ENCODE data around the gene CYP24A1.
A peak's percentile ranks its signal among the peaks of the same experiment; 100 is the strongest.
"Not testable (repeated sequence)": the region's sequence is repeated elsewhere in the genome, so short reads cannot be mapped to it uniquely, and the experiment has no call there.

The CYP24A1 gene

DNA sequence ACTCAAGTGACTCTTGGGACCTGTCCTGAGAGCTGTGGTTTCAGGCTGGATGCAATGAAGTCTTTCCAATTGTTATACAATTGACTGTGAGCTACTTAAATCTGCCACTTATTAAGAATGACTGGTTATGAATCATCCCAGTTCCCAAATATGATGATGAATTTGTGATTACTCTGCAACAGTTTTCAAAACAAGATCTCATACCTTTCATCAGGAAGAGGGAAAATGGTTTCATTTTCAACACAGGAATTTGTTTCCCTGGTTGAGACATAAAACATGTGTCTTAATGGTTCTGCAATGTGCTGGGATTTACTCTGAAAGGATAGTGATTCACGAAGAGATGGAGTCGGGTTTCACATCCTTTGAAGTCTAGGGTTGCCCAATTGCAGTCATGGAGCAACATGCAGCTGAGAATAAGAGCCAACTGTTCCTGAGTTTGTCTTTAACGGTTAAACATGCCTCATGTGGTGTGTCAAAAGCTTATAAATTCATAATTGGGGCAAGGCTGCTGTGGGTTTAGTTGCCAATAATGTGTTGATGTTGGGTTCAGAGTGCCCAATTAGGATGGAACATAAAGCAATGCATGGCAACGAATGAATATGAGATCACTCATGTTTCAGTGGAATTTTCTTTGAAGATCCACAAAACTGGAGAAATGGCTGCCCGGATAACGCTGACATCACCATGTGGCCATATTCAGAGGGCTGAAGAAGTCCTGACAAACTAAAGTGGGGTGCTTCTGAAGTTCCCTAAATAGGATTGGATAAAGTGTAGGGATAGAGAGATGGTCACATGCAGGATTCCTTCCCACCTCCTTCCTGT, 41.0 kb downstream of the CYP24A1 start:
- peak in 1 of 2 experiments; percentile 34 for DNase-seq

DNA sequence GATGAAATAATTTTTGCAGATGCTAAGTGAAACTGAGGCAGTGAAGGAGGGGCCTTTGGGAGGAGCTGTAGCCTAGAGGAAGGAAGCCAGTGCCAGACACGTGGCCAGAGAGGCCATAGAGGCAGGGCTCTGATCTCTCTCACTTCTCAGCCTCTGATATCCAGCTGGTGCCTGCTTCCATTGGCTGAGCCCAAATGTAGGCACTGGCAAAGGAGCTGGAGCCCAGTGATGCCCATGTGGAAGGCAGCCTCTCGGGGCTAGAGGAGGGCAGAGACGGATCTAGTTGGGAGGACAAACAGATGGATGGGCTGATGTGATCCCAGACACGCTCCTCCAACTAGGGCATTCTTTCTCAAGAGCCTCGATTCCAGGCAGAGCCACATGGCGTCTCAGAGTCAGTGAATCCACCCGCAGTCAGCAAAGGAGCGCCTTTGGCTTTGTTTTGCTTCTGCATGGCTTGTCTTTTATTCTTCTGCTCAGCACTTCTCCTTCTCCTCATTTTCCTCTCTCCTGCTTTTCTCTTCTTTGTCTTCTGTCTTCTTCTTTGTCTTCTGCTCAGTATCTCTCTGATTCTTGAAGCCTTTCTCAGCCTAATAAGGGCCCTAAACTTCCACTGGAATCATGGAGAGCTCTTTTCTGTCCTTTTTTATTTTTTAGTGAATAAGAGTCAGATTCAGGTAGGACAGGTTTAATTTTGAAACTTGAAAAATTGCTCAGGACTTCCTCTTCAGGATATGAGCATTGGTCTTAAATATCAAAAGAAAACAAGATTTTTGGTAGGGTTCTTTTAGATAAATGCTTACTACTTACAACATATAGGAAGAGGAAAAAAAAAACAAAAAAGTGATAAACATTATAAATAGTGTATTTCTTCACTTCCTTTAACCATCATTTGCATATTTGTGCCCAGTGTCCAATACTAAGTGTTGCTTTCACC, 41.8 kb downstream of the CYP24A1 start:
- no peak for DNase-seq

DNA sequence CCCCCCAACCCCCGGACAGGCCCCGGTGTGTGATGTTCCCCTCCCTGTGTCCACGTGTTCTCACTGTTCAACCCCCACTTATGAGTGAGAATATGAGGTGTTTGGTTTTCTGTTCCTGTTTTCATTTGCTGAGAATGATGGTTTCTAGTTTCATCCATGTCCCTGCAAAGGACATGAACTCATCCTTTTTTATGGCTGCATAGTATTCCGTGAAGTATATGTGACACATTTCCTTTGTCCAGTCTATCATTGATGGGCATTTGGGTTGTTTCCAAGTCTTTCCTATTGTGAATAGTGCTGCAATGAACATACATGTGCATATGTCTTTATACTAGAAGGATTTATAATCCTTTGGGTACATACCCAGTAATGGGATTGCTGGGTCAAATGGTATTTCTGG, 42.7 kb downstream of the CYP24A1 start:
- not testable (repeated sequence) for DNase-seq

DNA sequence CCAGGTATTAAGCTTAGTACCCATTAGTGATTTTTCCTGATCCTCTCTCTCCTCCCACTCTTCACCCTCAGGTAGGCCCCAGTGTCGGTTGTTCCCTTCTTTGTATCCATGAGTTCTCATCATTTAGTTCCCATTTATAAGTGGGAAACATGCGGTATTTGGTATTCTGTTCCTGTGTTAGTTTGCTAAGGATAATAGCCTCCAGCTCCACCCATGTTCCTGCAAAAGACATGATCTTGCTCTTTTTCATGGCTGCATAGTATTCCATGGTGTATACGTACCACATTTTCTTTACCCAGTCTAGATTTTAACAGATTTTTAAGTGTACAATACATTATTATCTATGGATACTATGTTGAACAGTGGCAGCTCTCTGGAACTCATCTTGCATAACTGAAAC, 44.4 kb downstream of the CYP24A1 start:
- DNase-seq, result no peak

DNA sequence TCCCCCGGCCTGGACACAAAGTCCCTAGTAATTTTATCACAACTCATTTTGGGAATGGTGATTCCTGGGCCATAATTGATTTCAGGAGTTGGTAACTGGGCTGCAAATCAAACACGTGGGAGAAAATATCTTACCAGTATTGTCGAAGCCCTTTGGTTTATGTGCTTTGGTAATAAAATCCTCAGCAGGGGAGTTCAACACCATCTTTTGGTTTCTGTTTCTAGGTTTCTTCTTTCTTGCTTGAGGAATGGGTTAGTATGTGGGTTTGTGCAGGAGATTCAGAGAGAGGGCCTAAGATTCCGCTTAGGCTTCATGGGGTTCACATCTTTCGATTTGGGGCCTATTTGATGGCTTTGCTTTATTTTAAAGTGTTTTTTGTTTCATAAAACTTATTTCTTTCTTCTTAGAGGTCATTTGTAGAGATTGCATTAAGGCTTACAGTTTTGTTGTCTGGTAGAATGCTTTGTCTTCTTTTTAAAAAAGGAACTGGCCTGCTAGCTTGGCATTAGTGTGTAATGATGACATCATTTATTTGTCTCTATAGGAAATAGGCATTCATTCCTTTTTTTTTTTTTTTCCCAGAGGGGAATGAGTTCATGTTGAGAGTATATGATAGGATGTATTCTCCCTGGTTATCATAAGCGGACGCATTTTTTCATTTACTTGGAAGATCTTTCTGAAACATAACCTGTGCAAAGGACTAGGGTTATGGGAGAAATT, 45.8 kb downstream of the CYP24A1 start:
- no peak for DNase-seq

DNA sequence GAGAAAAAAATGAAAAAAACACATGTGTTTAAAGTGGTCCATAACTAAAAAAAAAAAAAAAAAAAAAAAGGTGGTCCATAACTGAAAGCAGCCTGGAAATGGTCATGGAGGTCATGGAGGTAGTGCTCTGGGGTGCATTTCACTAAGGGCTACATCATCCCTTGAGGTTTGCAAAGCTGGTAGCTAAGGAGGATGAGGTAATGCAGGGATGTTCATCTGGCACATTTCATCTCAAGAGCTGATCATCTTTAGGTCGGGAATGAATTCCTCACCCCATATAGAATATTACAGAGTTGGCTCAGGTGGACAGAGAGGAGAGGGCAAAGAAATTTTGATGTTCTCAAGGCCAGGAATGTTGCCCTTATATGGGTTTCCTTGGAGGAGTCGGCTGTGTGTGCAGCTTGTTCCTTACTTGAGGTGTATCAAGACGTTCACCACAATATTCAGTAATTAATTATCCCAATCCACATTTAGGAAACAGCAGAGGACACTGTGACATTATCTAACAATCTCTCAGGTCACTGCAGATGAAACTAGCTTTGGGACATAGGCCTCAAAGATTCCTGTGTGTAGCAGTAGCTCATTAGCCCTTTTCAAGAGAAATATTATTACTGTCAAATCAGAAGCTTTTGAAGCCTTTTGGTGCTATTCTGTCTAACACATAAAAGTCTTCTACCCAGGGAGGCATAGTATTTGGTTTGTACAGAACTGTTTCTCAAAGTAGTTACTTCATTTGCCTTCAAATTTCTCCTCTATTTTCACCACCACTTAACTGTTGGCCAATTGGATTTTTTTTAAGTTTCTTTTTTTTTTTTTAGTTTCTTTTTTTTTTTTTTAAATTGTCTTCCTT, 46.8 kb downstream of the CYP24A1 start:
- no peak for DNase-seq

DNA sequence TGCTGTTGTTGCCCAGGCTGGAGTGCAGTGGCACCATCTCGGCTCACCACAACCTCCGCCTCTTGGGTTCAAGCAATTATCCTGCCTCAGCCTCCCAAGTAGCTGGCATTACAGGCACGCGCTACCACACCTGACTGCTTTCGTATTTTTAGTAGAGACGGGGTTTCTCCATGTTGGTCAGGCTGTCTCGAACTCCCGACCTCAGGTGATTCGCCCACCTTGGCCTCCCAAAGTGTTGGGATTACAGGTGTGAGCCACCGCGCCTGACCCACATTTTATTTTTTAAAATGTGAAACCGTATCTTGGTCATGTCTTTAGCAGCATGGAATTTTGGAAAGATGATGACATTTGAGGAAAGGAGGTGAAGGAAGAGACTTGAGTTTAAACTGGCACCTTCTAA, 47.5 kb downstream of the CYP24A1 start:
- DNase-seq, result not testable (repeated sequence)

DNA sequence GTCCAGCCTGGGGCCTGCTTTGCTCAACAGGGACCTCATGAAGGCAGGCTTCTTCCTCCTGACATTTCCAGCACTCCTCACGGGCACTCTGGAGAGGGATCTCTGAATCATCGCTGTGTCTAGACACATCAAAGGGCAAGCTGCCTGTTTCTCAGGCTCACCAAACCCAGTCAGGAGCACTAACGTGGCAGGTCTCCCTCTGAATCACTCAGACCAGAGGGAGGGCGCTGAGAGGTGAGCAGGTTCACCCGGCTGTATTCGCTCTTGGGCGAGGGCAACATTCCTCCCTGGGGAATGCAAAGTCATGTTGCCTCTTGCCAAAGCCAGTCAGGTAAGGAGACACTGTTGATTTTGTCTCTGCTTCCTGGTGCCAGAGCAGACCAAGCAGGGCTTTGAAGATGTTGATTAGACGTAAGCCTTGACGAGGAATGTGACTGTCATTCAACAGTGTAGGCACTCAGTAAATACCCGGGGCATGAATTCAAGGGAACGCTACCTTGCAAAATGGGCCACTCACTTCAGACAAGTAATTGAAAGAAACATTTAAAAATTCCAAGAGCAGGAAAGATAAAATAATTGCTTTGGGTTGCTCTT, 50.1 kb downstream of the CYP24A1 start:
- DNase-seq, result peak in 1 of 2 experiments; percentile 29

DNA sequence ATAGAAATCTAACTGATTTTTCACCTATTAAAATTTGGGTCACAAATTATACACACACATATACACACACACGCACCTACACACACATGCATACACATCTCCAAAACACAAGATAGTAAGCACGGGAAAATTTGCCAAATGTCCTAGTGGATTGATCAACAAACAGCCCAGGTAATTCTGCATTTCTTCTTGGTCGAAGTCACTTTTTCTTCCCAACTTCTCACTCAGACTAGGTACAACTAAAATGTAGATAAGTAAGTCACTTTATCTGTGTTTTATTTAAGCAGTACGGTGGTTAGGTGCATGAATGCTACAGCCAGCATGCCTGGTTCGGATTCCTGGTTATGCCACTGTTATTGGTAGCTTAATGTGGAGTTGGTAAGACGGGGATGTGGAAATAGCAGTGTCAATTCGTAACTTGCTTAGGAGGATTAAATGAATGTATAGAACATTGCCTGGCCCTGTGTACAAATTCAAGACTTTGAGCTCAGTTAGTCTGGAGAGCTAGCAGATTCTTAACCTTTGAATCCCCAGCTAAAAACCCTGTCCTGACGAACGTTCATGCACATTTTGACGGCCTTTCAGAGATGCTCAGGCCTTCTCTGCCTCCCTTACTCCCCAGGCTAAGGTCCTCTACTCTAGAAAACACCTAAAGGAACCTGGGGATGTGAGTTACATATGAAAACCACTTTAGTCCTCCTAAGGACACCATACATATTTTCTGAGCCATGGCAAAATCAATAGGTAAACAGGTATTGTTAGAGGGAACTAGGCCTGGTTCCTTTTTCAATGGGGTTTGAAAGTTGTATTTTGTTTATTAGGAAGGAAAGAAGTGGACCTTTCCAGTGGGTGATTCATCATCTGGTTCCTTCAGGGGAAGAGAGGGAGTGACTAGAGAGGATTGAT, 50.9 kb downstream of the CYP24A1 start:
- no peak for DNase-seq

DNA sequence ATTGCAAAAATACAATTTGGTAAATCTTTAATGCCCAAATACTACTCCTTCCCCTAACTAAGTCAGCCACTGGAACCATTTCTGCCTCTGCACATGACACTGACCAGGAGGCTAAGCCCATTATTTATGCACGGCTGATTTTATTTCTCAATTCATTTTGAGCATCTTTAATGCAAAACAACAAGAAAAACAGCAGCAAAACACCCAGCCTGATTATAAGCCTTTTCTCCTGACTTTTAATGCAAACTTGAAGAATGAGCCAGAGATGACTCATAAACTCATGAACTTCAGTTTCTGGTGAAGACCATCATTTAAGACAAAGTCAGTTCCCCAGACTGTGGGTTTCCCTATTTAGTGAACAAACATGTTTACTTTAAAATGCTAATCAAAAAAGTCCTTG, 51.6 kb downstream of the CYP24A1 start:
- no peak for DNase-seq

DNA sequence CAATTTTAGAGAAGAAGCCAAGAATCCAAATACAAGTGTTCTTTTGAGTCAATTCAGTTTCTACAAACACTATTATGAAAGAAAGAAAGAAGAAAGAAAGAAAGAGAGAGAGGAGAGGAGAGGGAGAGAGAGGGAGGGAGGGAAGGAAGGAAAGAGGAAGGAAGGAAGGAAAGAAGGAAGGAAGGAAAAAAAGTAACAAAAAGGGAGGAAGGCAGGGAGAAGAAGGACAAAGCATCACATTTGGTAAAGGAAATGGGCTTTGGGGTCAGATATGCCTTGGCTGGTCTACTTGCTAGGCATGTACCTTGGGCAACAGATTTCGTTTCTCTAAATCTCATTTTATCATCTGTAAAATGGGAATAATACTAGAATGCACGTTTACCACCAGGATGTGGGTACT, 54.0 kb downstream of the CYP24A1 start:
- no peak for DNase-seq

DNA sequence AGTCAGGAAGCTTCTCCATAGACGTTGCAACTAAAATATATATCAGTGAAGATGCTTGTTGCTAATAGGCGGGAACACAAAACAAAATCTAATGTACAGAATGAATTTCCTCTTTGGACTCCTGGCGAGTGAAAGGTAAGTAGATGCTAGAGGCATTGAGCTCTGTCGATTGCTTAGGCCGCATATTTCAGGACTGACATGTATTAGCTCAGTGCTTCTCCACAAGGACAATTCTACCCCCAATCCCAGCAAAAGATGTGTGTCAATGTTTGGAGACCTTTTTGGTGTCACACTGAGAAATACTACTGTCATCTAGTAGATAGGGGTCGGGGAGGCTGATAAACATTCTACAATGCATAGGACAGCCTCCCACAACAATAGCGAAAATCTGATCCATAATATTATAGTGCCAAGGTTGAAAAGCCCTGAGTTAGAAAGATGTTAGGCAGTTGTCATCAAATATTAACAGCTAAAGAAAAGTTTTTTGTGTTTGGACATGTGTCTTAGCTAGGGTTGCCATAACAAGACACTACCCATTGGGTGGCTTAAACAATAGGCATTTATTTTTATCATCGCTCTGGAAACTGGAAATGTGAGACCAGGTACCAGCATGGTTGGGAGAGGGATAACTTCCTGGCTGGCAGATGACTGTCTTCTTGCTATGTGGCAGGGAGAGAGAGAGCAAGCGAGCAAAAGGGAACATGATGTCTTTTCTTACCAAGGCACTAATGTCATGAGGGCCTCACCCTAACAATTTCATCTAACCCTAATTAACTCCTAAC, 55.4 kb downstream of the CYP24A1 start:
- DNase-seq, result no peak

DNA sequence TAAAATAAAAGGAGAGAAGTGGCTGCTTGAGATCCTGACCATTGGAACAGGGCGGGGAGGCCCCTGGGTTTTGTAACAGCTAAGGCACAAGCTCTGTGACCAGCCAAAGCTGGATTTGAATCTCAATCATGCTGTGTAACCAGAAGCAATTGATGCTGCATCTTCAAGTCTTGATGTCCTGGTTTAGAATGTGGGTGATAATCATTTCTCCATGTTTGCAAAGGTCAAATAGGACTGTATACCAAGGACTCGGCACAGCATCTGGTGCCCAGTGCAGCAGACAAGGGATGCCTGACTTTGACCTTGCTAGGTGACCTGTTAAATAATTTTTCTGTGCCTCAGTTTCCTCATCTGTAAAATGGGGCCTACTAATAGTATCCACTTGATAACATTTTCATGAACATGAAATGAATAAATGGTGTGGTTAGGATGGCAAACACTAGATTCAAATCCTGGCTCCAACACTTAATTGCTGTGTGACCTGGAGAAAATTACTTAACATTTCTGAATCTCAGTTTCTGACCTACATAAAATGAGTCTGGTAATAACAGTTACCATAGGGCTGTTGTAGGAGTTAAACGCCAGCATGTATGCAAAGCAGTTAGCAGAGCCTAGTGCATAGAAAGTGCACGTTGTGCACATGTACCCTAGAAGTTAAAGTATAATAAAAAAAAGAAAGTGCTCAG, 57.1 kb downstream of the CYP24A1 start:
- no peak for DNase-seq

DNA sequence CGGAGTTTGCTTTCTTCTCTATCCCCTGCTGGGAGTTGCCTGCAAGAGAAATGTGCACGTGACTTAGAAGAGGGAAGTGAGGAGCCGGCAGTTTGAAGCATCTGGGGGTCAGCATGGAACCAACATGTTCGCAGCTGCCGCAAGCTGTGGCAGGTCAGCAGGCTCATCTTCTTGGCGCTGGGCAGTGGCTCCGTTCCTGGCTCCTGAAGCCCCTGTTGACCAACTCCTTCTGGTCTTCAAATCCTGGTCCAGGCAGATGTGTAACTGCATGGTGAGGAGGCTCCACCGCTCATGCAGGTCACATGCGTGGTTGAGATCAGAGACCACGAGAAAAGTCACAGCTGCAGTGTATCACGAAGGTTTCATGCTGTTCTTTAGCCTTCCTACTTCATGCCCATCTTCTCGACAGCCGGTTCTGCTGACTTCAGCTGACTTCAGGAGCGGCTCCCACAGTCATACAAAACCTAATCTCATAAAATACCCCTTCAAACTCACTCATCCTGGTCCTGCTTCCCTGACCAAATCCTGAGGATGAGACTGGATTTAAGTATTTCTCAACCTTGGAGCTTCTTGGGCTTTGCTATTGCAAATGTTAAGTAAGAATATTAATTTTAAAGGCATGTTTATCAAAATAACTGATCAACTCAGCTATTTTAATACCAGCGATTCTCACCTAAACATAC, 58.5 kb downstream of the CYP24A1 start:
- no peak for DNase-seq

DNA sequence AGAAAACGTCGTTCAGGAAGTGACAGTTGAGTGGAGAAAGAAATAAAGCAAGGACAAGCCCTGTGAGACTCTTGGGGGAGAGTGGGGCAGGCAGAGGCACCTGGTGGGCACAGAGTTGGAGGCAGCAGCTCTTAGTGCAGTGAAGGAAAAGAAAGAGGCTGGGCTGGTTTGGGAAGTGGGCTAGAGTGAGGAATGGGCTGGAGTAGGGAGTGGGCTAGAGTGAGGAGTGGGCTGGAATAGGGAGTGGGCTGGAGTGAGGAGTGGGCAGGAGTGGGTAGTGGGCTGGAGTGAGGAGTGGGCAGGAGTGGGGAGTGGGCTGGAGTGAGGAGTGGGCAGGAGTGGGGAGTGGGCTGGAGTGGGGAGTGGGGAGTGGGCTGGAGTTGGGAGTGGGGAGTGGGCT, 59.7 kb downstream of the CYP24A1 start:
- no peak for DNase-seq

DNA sequence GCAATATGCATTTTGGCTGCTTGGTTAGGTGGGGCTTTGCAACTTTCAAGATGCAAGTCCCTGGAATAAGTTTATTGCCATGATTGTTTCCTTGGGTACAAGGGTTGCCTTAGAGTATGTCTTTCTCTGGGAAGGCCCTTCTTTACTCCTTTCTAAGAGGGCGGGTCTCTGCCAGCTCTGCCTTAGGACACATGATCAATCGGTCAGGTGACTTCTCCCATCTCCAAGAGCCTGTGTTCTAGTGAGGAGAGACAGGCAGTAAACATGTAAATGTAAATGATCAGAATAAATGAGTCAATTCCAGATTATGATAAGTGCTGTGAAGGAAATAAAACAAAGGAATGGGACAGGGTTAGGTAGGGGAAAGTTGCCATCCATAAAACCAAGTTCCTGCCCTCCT, 60.2 kb downstream of the CYP24A1 start:
- no peak for DNase-seq

DNA sequence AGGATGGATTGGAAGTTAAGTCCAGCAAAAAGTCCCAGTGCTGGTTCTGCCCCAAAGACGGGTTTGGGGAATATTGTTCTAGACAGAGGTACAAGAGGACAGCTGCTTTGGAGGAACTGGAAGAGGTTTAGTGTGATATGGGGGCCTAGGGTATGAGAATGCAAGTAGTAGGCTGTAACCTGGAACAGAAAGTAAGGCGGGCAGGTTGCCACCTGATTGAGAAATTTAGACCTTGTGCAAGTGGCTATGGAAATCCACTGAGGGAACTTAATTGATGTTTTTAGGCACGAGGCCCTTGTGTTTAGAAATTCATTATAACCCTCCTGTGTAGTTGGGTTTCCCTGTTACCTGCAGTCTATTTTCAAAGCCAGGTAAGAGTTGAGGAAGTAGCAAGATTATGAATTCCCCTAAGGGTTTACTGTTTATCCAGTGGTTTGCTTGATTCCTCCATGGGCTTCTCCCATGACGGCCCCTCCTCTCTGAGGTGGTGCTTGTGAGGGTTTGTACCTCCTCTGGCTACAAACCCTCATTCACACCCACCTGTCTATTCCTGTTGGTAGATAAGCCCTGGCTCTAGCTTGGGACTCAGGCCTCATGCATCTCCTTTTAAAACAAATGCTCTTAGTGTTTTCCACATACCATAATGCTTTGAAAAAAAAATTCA, 61.4 kb downstream of the CYP24A1 start:
- no peak for DNase-seq

DNA sequence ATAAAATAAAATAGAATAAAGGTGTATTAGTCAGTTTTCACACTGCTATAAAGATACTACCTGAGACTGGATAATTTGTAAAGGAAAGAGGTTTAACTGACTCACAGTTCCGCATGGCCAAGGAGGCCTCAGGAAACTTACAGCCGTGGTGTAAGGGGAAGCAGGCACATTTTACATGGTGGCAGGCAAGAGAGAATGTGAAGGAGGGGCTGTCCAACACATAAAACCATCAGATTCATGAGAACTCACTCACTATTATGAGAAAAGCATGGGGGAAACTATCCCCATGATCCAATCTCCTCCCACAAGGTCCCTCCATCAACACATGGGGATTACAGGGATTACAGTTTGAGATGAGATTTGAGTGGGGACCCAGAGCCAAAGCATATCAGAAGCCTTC, 62.3 kb downstream of the CYP24A1 start:
- no peak for DNase-seq

Data from NCI-H187 (cell line).